OCI-LY7 (cell line): Measurements from ENCODE around the gene TAS2R1. TPM values are rescaled to one million over a fixed set of nuclear protein-coding genes. Genes with fewer than 3 reads are reported as not detected.

ENCODE experiments used
- BruUV-seq: library from RNA; stranded (reverse); fragments of 400-500 nt; replicated peaks from 2 replicates; lab custom pipeline; 2021; lab: Mats Ljungman, UMichigan
- CTCF ChIA-PET: fragments of 300-600 bp; sonication (Branson Sonifier 250); formaldehyde crosslinking; loops from one replicate; lab custom pipeline; 2022; ENCODE audit warnings: antibody characterized with exemption; ENCODE audit not compliant: unreplicated experiment; lab: Charles Lee
- POLR2A ChIA-PET: fragments of 300-600 bp; sonication (Branson Sonifier 250); formaldehyde crosslinking; loops from one replicate; lab custom pipeline; 2022; ENCODE audit warnings: antibody characterized with exemption; lab: Charles Lee
- DNase-seq: peaks from one replicate; pipeline ENCODE4 v3.0.0-alpha.2; 2015; ENCODE audit warnings: low spot score
- H2AFZ ChIP-seq: fragments of 200-600 bp; sonication (generic), shearing (Covaris generic); 2 replicates; pipeline ENCODE4 v1.6.1; 2014; ENCODE audit warnings: mild to moderate bottlenecking, antibody characterized with exemption, low read length, moderate library complexity
- H3K27ac ChIP-seq: fragments of 200-600 bp; sonication (generic); 2 replicates; pipeline ENCODE4 v1.5.1; 2014; ENCODE audit warnings: mixed run types, low read depth, mild to moderate bottlenecking, moderate library complexity, low read length, inconsistent platforms; ENCODE audit not compliant: poor library complexity, severe bottlenecking
- H3K36me3 ChIP-seq: fragments of 200-600 bp; sonication (generic); 2 replicates; pipeline ENCODE4 v1.6.1; 2014; ENCODE audit warnings: mild to moderate bottlenecking, antibody characterized with exemption, low read length, moderate library complexity, mixed read lengths; ENCODE audit not compliant: insufficient read depth
- H3K4me1 ChIP-seq: fragments of 200-600 bp; sonication (generic); 2 replicates; pipeline ENCODE4 v1.5.1; 2014; ENCODE audit warnings: mild to moderate bottlenecking, low read length; ENCODE audit not compliant: insufficient read depth, poor library complexity, severe bottlenecking
- H3K4me2 ChIP-seq: fragments of 200-600 bp; sonication (generic); 2 replicates; pipeline ENCODE4 v1.6.1; 2014; ENCODE audit warnings: mild to moderate bottlenecking, low read length
- H3K4me3 ChIP-seq: fragments of 200-600 bp; sonication (generic); 2 replicates; pipeline ENCODE4 v1.5.1; 2014; ENCODE audit warnings: mild to moderate bottlenecking, low read depth, low read length; ENCODE audit not compliant: poor library complexity, severe bottlenecking
- H3K79me2 ChIP-seq: fragments of 200-600 bp; sonication (generic); 2 replicates; pipeline ENCODE4 v1.6.1; 2016; ENCODE audit warnings: low read depth, mild to moderate bottlenecking, low read length, moderate library complexity, mixed read lengths; ENCODE audit not compliant: insufficient read depth
- H3K9me2 ChIP-seq: fragments of 200-600 bp; sonication (generic); 2 replicates; pipeline ENCODE4 v1.6.1; 2016; ENCODE audit warnings: mild to moderate bottlenecking, low read length, mixed read lengths; ENCODE audit not compliant: insufficient read depth
- H3K9me3 ChIP-seq: fragments of 200-600 bp; sonication (generic); 2 replicates; pipeline ENCODE4 v1.6.1; 2014; ENCODE audit warnings: mild to moderate bottlenecking, mixed run types, low read length, mixed read lengths
- H4K20me1 ChIP-seq: fragments of 200-600 bp; sonication (generic); 2 replicates; pipeline ENCODE4 v1.6.1; 2014; ENCODE audit warnings: mild to moderate bottlenecking, antibody characterized with exemption, low read length, moderate library complexity, mixed read lengths; ENCODE audit not compliant: insufficient read depth
- EZH2phosphoT487 ChIP-seq: fragments of 200-600 bp; sonication (generic); IDR thresholded peaks from 2 replicates; pipeline ENCODE4 v1.6.1; 2018; ENCODE audit warnings: low read depth, borderline replicate concordance, mild to moderate bottlenecking, mixed run types, antibody characterized with exemption, low read length, moderate library complexity, mixed read lengths
- intact Hi-C: fragments of 100-400 bp; cut with micrococcal nuclease; formaldehyde crosslinking; loops from one replicate; pipeline ENCODE4 v1.10.0; 2022; ENCODE audit not compliant: unreplicated experiment
- total RNA-seq, 2 experiments: library from RNA; depleted of rRNA in 1 of 2; stranded (reverse); fragments of >200 nt in 1 of 2; shearing (Covaris generic) in 1 of 2; gene quantifications; 2 replicates each; pipeline ENCODE4 v1.2.3, GENCODE V29; 2014 to 2022
- TF ChIP-seq, protein P1 (sequence below): fragments of 200-600 bp; sonication (generic); conservative IDR thresholded peaks from 2 replicates; pipeline ENCODE4 v1.5.1; 2014; ENCODE audit warnings: mild to moderate bottlenecking, antibody characterized with exemption, low read length, moderate library complexity, mixed read lengths

The TAS2R1 gene
- total RNA-seq, 2 experiments from 2014 or later, result not detected

DNA sequence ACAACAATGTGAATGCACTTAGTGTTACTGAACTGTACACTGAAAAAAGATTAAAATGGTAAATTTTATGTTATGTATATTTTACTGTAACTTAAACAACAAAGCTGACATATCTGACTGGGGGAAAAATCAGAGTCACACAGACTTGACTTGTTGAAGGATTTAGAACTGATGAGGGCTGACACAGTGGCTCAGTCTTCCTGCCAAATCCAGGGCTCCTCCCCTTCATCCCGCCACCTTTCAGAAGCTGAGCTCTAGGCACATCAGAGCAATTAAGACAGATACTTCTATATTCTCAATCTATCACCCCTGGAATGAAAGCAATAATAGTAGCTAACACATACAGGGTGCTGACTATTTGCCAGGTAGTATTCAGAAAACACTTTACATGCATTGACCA is 27.7 kb upstream of the TAS2R1 start:
- ChIA-PET CTCF (no interaction called here), POLR2A (interaction anchor here (1.6 kb wide), 1 partner anchor 10 kb away, joined by 5 read pairs; no protein-coding TSS in a partner anchor)
- no peak overlapping the region for H3K27ac ChIP-seq
- intact Hi-C loops, result no loop called here
- no peaks in the 10 kb centered on the region for H3K9me2 ChIP-seq
- no peaks in the 10 kb centered on the region for H3K4me1 ChIP-seq
- no peaks in the 10 kb centered on the region for H4K20me1 ChIP-seq
- H2AFZ ChIP-seq, result no peak overlapping the region
- H3K9me3 ChIP-seq, result no peaks in the 10 kb centered on the region
- H3K4me2 ChIP-seq, result no peak overlapping the region
- no peaks in the 10 kb centered on the region for H3K36me3 ChIP-seq
- TF ChIP-seq, protein P1, sequence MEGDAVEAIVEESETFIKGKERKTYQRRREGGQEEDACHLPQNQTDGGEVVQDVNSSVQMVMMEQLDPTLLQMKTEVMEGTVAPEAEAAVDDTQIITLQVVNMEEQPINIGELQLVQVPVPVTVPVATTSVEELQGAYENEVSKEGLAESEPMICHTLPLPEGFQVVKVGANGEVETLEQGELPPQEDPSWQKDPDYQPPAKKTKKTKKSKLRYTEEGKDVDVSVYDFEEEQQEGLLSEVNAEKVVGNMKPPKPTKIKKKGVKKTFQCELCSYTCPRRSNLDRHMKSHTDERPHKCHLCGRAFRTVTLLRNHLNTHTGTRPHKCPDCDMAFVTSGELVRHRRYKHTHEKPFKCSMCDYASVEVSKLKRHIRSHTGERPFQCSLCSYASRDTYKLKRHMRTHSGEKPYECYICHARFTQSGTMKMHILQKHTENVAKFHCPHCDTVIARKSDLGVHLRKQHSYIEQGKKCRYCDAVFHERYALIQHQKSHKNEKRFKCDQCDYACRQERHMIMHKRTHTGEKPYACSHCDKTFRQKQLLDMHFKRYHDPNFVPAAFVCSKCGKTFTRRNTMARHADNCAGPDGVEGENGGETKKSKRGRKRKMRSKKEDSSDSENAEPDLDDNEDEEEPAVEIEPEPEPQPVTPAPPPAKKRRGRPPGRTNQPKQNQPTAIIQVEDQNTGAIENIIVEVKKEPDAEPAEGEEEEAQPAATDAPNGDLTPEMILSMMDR, result no peak
- TF ChIP-seq EZH2phosphoT487, result no peak
- H3K4me3 ChIP-seq, result no peak overlapping the region
- no peaks in the 10 kb centered on the region for H3K79me2 ChIP-seq
- DNase-seq, result no peak
- BruUV-seq, result no TSS peak

DNA sequence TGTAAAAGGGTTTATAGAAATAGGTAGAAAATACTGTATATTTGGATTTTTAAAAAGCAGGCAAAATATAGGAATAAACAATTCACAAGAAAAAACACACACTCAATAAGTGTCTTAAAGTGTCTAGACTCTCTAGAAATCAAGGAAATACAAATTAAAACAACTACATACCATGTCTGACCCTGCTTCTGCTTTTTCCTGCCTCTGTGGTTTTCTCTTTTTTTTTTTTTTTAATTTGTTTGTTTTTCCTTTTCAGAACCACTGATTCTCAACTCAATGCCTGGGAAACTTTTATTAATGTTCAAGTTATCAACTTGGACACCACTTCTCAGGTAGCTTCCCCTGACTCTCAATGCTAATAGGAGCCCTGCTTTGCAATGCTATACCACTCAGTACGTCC is 25.5 kb upstream of the TAS2R1 start:
- no peak overlapping the region for H3K27ac ChIP-seq
- H3K79me2 ChIP-seq, result no peaks in the 10 kb centered on the region
- no peaks in the 10 kb centered on the region for H3K9me2 ChIP-seq
- ChIA-PET POLR2A (interaction anchor here (0.7 kb wide), 1 partner anchor 186 kb away, joined by 3 read pairs; no protein-coding TSS in a partner anchor), CTCF (no interaction called here)
- intact Hi-C loops, result no loop called here
- TF ChIP-seq EZH2phosphoT487, result no peak
- TF ChIP-seq, protein P1, result no peak
- no peaks in the 10 kb centered on the region for H3K4me1 ChIP-seq
- no peak for DNase-seq
- no peaks in the 10 kb centered on the region for H3K9me3 ChIP-seq
- no peak overlapping the region for H3K4me3 ChIP-seq
- H3K36me3 ChIP-seq, result no peaks in the 10 kb centered on the region
- no TSS peak for BruUV-seq
- H4K20me1 ChIP-seq, result no peaks in the 10 kb centered on the region
- no peak overlapping the region for H2AFZ ChIP-seq
- no peak overlapping the region for H3K4me2 ChIP-seq

GRCh38 chr5:9654886-9655285 is 24.7 kb upstream of the TAS2R1 start:
- H3K9me2 ChIP-seq, result no peaks in the 10 kb centered on the region
- H3K27ac ChIP-seq, result no peak overlapping the region
- POLR2A ChIA-PET, result no interaction called here
- H4K20me1 ChIP-seq, result no peaks in the 10 kb centered on the region
- H3K4me3 ChIP-seq, result no peak overlapping the region
- intact Hi-C loops, result no loop called here
- DNase-seq, result no peak
- H2AFZ ChIP-seq, result no peak overlapping the region
- H3K36me3 ChIP-seq, result no peaks in the 10 kb centered on the region
- BruUV-seq, result no TSS peak
- CTCF ChIA-PET, result no interaction called here
- TF ChIP-seq, protein P1, result no peak
- TF ChIP-seq EZH2phosphoT487, result no peak
- no peaks in the 10 kb centered on the region for H3K4me1 ChIP-seq
- H3K4me2 ChIP-seq, result no peak overlapping the region
- no peaks in the 10 kb centered on the region for H3K79me2 ChIP-seq
- H3K9me3 ChIP-seq, result no peaks in the 10 kb centered on the region
